Measurements from ENCODE around the gene GPR35.

DNA sequence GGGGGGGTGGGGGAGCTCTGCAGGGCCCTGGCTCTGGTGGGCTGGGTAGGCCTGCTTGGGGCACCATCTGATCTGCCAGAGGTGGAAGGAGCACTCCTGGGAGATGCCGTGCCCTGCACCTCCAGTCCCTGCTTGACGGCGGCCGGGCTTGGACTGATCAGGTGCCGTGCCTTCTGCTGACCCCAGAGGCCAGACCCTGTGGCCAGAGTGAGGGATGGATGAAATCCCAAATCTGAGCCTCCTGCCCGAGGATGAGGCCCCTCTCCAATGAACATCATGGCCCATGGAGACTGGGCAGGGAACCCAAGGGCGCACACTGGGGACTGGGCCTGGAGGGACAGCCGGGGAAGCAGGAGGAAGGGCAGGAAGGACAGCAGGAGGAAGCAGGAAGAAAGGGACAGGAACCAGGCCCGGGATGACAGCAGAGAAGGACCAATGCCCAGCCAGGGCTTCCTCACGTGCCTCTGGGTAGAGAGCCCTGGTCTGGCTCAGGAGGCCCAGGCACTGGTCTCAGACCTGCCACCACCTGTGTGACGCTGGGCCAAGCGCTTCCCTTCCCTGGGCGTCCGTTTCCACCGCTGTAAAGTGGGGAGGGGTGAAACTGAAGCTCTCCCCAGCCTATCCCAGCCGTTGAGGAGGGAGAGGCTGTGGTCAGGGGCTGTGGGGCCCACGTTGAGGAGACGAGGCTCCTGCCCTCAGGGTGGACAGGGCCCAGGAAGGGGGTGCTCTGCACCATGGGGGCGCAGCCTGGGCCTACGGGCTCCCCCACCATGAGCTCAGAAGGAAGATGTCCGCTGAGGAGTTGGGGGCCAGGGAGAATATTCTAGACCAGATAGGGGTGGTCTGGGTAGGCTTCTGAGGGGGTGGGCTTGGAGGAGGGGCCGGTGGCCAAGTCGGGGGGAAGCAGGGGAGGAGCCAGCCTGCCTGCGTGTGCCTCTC lies 1.0 kb upstream of the GPR35 start:
- TF ChIP-seq POLR2AphosphoS5 (IDR thresholded peaks at IDR 0.05) (no peak), CTCF (IDR thresholded peaks at IDR 0.05) (no peak)

Data from sigmoid colon (tissue), 4 donors.